GM06990 (cell line): ENCODE results near the gene VAV2.

Experiments used
- DNase-seq: peaks from one replicate; pipeline ENCODE4 v3.0.0-alpha.2; 2011; ENCODE audit not compliant: insufficient read length; ENCODE audit errors: extremely low read depth
- H3K27me3 ChIP-seq: replicated peaks from 2 replicates; pipeline ENCODE4 v1.6.0; 2011; ENCODE audit warnings: low read length; ENCODE audit not compliant: control insufficient read depth, insufficient read depth
- H3K36me3 ChIP-seq: 2 replicates; pipeline ENCODE4 v1.5.1; 2011; ENCODE audit warnings: low read length; ENCODE audit not compliant: control insufficient read depth, insufficient read depth
- H3K4me3 ChIP-seq: replicated peaks from 2 replicates; pipeline ENCODE4 v1.5.1; 2011; ENCODE audit warnings: low read depth, mild to moderate bottlenecking, control low read depth, low read length
- TF ChIP-seq, protein P1 (sequence below): IDR thresholded peaks from 2 replicates; pipeline ENCODE4 v1.5.1; 2011; ENCODE audit warnings: low read length, control low read depth, mild to moderate bottlenecking, inconsistent platforms; ENCODE audit not compliant: insufficient read depth, poor library complexity, severe bottlenecking

Gene VAV2

DNA sequence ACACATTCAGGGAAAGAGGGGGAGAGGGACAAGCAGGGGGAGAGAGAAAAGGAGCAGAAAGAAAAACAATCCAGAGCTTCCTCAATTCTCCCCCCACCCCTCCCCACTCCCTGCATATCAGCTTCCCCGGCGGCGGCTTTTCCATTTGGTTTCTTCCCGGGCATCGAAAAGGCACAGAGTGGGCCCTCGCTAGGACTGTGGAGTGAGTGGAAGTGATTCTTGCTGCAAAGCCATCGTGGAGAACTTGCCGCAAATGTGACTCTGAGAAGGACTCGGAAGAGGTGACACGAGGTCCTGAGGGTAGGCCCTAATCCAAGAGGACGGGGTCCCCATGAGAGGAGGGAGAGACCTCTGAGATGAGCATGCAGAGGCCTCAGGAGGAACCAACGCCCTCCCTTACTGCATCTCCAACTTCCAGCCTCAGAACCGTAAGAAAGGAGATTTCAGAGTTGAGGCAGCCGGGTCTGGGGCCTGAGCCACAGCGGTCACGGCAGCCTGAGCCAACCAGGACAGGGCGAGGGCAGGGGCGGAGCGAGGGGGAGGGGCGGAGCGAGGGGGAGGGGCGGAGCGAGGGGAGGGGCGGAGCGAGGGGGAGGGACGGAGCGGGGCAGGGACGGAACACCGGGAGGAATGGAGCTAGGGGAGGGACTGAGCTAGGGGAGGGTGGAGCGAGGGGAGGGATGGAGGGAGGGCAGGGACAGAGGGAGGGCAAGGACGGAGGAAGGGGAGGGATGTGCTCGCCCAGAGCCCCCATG, 232.8 kb downstream of the VAV2 start:
- Histone ChIP-seq H3K36me3 (peaks cover 14% of the 10 kb centered on the region), H3K27me3 (no peaks in the 10 kb centered on the region), H3K4me3 (no peak overlapping the region)
- no peak for DNase-seq
- TF ChIP-seq, protein P1, sequence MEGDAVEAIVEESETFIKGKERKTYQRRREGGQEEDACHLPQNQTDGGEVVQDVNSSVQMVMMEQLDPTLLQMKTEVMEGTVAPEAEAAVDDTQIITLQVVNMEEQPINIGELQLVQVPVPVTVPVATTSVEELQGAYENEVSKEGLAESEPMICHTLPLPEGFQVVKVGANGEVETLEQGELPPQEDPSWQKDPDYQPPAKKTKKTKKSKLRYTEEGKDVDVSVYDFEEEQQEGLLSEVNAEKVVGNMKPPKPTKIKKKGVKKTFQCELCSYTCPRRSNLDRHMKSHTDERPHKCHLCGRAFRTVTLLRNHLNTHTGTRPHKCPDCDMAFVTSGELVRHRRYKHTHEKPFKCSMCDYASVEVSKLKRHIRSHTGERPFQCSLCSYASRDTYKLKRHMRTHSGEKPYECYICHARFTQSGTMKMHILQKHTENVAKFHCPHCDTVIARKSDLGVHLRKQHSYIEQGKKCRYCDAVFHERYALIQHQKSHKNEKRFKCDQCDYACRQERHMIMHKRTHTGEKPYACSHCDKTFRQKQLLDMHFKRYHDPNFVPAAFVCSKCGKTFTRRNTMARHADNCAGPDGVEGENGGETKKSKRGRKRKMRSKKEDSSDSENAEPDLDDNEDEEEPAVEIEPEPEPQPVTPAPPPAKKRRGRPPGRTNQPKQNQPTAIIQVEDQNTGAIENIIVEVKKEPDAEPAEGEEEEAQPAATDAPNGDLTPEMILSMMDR = no peak

DNA sequence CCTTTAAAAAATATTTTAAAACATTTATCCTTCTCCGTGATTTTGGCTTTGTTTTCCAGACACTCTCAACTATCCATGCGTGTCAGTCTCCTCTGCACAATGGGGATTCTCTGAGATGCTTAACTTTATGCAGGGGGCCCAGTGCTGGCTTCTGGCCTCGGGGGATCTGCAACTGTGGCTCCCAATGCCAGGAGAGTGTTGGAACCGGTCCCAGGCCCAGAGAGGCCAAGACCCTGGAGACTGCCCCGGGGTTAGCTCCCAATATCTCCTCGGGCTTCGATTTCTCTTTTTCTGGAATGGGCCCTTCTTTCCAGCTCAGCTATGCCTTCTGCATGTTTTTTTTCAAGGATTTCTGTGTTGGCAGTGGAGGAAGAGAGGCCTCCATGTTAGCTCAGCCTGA, 233.9 kb downstream of the VAV2 start:
- no peaks in the 10 kb centered on the region for H3K27me3 ChIP-seq
- TF ChIP-seq, protein P1 = no peak
- no peak overlapping the region for H3K4me3 ChIP-seq
- no peak for DNase-seq
- H3K36me3 ChIP-seq = peaks cover 5% of the 10 kb centered on the region

DNA sequence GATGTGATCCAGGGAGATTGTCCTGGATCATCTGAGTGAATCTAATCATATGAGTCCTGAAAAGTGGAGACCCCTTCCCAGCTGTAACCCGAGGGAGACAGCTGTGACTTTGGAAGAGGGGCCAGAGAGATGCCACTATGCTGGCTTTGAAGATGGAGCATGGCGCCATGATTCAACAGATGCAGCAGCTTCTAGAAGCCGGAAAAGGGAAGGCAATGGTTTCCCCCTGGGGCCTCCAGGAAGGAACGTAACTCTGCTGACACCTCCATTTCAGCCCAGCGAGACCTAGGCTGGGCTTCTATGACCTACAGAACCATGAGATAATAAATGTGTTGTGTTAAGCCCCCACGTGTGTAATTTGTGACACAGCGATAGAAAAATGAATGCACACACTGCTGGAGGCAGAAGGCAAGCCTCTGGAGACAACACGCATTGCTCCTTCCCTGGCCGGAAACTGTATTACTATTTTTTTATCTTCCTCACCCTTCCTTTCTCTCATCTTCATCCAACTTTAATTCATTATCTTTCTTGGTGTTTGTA, 237.4 kb downstream of the VAV2 start:
- Histone ChIP-seq H3K27me3 (no peaks in the 10 kb centered on the region), H3K4me3 (no peak overlapping the region), H3K36me3 (no peaks in the 10 kb centered on the region)
- no peak for DNase-seq
- TF ChIP-seq, protein P1 = no peak

DNA sequence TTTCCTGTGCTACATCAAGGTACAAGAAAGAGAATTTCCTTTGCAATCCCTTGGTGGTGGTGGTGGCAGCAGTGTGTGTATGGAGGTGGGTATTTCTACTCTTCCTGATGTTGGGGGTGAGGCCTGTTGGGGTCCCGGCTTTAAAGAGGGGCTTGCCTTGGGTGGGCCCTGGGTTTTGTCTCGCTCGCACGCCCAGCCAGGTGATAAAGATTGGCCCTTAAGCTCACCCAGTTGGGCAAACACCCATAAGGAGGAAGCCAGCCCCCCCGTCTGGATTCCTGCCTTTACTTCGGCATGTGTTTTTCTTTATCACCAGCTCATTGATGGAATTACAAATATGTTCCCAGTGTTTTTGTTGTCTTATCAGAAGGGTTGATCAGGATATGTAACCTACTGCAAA, 237.9 kb downstream of the VAV2 start:
- no peak for DNase-seq

GRCh38 chr9:133752739-133753446, 239.2 kb downstream of the VAV2 start:
- no peak overlapping the region for H3K4me3 ChIP-seq
- TF ChIP-seq, protein P1 = no peak
- H3K27me3 ChIP-seq = no peaks in the 10 kb centered on the region
- no peak for DNase-seq
- no peaks in the 10 kb centered on the region for H3K36me3 ChIP-seq

More for the DNA sequence above, 237.9 kb downstream of the VAV2 start:
- H3K27me3 ChIP-seq = no peaks in the 10 kb centered on the region
- no peak overlapping the region for H3K4me3 ChIP-seq
- H3K36me3 ChIP-seq = no peaks in the 10 kb centered on the region
- TF ChIP-seq, protein P1 = no peak
